OCI-LY3 (cell line): Measurements from ENCODE around the gene DGKB.

Experiments used
- EZH2phosphoT487 ChIP-seq: fragments of 200-600 bp; shearing (Covaris generic); IDR thresholded peaks from 2 replicates; pipeline ENCODE4 v1.6.1; 2018; ENCODE audit warnings: antibody characterized with exemption, mixed run types, low read depth
- TF ChIP-seq, protein P1 (sequence below): fragments of 200-600, 300-600 bp; sonication (generic); IDR thresholded peaks from 2 replicates; pipeline ENCODE4 v1.5.1; 2014; ENCODE audit warnings: antibody characterized with exemption, low read length, low read depth

DNA sequence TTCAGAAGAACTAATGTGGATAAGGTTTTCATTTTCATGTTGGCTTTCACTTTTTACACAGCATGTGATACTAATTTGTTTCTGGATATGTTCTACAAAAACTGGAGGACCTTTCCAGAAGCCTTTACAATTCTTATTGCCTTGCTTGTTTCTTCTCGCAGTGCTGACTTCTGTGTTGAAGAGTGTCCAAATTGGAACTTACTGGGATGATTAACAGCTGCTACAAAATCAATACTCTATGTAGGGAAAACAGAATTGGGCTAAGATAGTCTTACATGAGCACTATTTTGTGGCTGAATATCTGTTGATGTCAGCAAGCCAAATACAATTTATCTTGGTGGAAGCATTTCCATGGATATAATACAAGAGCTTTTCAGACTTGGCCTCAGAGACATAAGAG lies 351.2 kb downstream of the DGKB start:
- no peak for TF ChIP-seq EZH2phosphoT487
- TF ChIP-seq, protein P1, sequence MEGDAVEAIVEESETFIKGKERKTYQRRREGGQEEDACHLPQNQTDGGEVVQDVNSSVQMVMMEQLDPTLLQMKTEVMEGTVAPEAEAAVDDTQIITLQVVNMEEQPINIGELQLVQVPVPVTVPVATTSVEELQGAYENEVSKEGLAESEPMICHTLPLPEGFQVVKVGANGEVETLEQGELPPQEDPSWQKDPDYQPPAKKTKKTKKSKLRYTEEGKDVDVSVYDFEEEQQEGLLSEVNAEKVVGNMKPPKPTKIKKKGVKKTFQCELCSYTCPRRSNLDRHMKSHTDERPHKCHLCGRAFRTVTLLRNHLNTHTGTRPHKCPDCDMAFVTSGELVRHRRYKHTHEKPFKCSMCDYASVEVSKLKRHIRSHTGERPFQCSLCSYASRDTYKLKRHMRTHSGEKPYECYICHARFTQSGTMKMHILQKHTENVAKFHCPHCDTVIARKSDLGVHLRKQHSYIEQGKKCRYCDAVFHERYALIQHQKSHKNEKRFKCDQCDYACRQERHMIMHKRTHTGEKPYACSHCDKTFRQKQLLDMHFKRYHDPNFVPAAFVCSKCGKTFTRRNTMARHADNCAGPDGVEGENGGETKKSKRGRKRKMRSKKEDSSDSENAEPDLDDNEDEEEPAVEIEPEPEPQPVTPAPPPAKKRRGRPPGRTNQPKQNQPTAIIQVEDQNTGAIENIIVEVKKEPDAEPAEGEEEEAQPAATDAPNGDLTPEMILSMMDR = no peak
